Trophoblast cell (in vitro differentiated cells and primary cell): ENCODE data around the gene GAS2L1.

Experiments
- DNase-seq, 2 donors: peaks; one replicate each; pipeline ENCODE4 v3.0.0-alpha.2; 2016
- H2AFZ ChIP-seq: 2 replicates; pipeline ENCODE4 v1.6.1; 2013; ENCODE audit warnings: low read length, moderate library complexity, mild to moderate bottlenecking; ENCODE audit not compliant: insufficient read depth, poor library complexity
- H2AK5ac ChIP-seq: 2 replicates; pipeline ENCODE4 v1.6.1; 2013; ENCODE audit warnings: mild to moderate bottlenecking, low read length
- H2BK120ac ChIP-seq: 2 replicates; pipeline ENCODE4 v1.6.1; 2013; ENCODE audit warnings: low read length, mild to moderate bottlenecking, moderate library complexity; ENCODE audit not compliant: insufficient read depth, poor library complexity
- H2BK12ac ChIP-seq: 2 replicates; pipeline ENCODE4 v1.6.1; 2013; ENCODE audit warnings: mild to moderate bottlenecking, low read length, moderate library complexity
- H2BK5ac ChIP-seq: 2 replicates; pipeline ENCODE4 v1.6.1; 2013; ENCODE audit warnings: low read length, low read depth, moderate library complexity, mild to moderate bottlenecking; ENCODE audit not compliant: poor library complexity
- H3K14ac ChIP-seq: 2 replicates; pipeline ENCODE4 v1.6.1; 2013; ENCODE audit warnings: mild to moderate bottlenecking, low read length
- H3K18ac ChIP-seq: 2 replicates; pipeline ENCODE4 v1.6.1; 2013; ENCODE audit warnings: mild to moderate bottlenecking, low read length
- H3K23ac ChIP-seq: 2 replicates; pipeline ENCODE4 v1.6.1; 2013; ENCODE audit warnings: low read length
- H3K27ac ChIP-seq: 2 replicates; pipeline ENCODE4 v1.5.1; 2013; ENCODE audit warnings: low read depth, mild to moderate bottlenecking, inconsistent platforms, low read length, moderate library complexity
- H3K27me3 ChIP-seq: 2 replicates; pipeline ENCODE4 v1.6.1; 2013; ENCODE audit warnings: inconsistent platforms, mild to moderate bottlenecking, low read length, moderate library complexity; ENCODE audit not compliant: insufficient read depth
- H3K36me3 ChIP-seq, 2 experiments: 1 replicate in 1 of 2; 2 replicates in 1 of 2; pipeline ENCODE4 v1.6.1; 2013; ENCODE audit warnings: low read length in 2 of 2, mild to moderate bottlenecking in 2 of 2, moderate library complexity in 1 of 2; ENCODE audit not compliant: insufficient read depth in 2 of 2, control insufficient read depth in 1 of 2
- H3K4ac ChIP-seq: 2 replicates; pipeline ENCODE4 v1.6.1; 2013; ENCODE audit warnings: low read depth, mild to moderate bottlenecking, low read length, moderate library complexity
- H3K4me1 ChIP-seq, 2 experiments: 1 replicate in 1 of 2; 2 replicates in 1 of 2; pipeline ENCODE4 v1.6.1; 2013; ENCODE audit warnings: low read length in 2 of 2, mild to moderate bottlenecking in 2 of 2, moderate library complexity in 1 of 2; ENCODE audit not compliant: insufficient read depth in 2 of 2, control insufficient read depth in 1 of 2
- H3K4me2 ChIP-seq: 2 replicates; pipeline ENCODE4 v1.6.1; 2013; ENCODE audit warnings: inconsistent platforms, mild to moderate bottlenecking, low read length, moderate library complexity
- H3K4me3 ChIP-seq: 2 replicates; pipeline ENCODE4 v1.5.1; 2013; ENCODE audit warnings: mild to moderate bottlenecking, low read depth, low read length, inconsistent platforms
- H3K79me1 ChIP-seq: one replicate; pipeline ENCODE4 v1.6.1; 2013; ENCODE audit warnings: low read length
- H3K79me2 ChIP-seq: 2 replicates; pipeline ENCODE4 v1.6.1; 2013; ENCODE audit warnings: low read length, mild to moderate bottlenecking; ENCODE audit not compliant: control insufficient read depth, insufficient read depth, poor library complexity
- H3K9ac ChIP-seq: 2 replicates; pipeline ENCODE4 v1.6.1; 2013; ENCODE audit warnings: mild to moderate bottlenecking, low read length
- H3K9me3 ChIP-seq: 2 replicates; pipeline ENCODE4 v1.6.1; 2013; ENCODE audit warnings: low read depth, mild to moderate bottlenecking, control low read depth, inconsistent platforms, low read length; ENCODE audit not compliant: insufficient read depth
- H4K12ac ChIP-seq: 2 replicates; pipeline ENCODE4 v1.6.1; 2013; ENCODE audit warnings: low read depth, mild to moderate bottlenecking, low read length, moderate library complexity
- H4K8ac ChIP-seq: 2 replicates; pipeline ENCODE4 v1.6.1; 2013; ENCODE audit warnings: low read depth, mild to moderate bottlenecking, low read length, moderate library complexity
- H4K91ac ChIP-seq: one replicate; pipeline ENCODE4 v1.6.1; 2013; ENCODE audit warnings: low read depth, mild to moderate bottlenecking, low read length, moderate library complexity
- WGBS: extraction: QIAGEN DNeasy Blood & Tissue Kit; methylation state at CpG from one replicate; pipeline ENCODE4 v1.1.7; 2013; ENCODE audit warnings: missing lambda C conversion rate; ENCODE audit not compliant: insufficient read length, insufficient coverage; ENCODE audit errors: extremely low coverage; 5-methylcytosine and 5-hydroxymethylcytosine counted together

Gene GAS2L1

DNA sequence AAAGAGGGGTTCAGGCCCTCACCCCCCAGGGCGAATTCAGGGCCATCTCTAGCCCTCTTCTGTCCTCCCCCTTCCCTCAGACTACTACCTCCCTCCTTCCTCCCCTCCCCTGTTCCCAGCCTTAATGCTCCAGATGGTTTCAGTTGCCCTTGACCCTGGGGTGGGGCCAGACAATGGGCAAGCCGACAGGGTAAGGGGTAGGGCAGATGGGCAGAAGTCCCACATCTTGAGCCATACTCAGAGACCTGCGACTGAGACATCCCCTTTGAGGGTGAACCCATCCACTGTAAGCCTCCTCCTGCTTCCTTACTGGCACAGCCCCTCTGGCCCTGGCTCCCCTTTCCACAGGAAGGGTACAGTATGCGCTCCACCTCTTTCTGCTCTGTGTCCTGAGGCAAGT, 40.5 kb upstream of the GAS2L1 start:
- Histone ChIP-seq H3K4me1 (peaks cover 9 to 15% of the 10 kb centered on the region in 2 experiments), H3K18ac (no peak overlapping the region), H2BK120ac (no peak overlapping the region), H2BK12ac (no peak overlapping the region), H3K27ac (no peak overlapping the region), H2AFZ (no peak overlapping the region), H3K4me3 (no peak overlapping the region), H4K12ac (no peak overlapping the region), H3K4ac (no peak overlapping the region), H3K9ac (no peak overlapping the region), H3K4me2 (no peak overlapping the region), H3K23ac (no peak overlapping the region), H3K79me1 (peaks cover 22% of the 10 kb centered on the region), H4K8ac (no peak overlapping the region), H2AK5ac (no peak overlapping the region), H3K79me2 (peaks cover 36% of the 10 kb centered on the region), H3K9me3 (no peaks in the 10 kb centered on the region), H3K27me3 (no peaks in the 10 kb centered on the region), H4K91ac (no peak overlapping the region), H3K14ac (no peak overlapping the region), H3K36me3 (peaks cover 17 to 24% of the 10 kb centered on the region in 2 experiments), H2BK5ac (no peak overlapping the region)
- DNase-seq: no peak
- WGBS: no CpG with 5 or more reads among the region's 4 CpGs

DNA sequence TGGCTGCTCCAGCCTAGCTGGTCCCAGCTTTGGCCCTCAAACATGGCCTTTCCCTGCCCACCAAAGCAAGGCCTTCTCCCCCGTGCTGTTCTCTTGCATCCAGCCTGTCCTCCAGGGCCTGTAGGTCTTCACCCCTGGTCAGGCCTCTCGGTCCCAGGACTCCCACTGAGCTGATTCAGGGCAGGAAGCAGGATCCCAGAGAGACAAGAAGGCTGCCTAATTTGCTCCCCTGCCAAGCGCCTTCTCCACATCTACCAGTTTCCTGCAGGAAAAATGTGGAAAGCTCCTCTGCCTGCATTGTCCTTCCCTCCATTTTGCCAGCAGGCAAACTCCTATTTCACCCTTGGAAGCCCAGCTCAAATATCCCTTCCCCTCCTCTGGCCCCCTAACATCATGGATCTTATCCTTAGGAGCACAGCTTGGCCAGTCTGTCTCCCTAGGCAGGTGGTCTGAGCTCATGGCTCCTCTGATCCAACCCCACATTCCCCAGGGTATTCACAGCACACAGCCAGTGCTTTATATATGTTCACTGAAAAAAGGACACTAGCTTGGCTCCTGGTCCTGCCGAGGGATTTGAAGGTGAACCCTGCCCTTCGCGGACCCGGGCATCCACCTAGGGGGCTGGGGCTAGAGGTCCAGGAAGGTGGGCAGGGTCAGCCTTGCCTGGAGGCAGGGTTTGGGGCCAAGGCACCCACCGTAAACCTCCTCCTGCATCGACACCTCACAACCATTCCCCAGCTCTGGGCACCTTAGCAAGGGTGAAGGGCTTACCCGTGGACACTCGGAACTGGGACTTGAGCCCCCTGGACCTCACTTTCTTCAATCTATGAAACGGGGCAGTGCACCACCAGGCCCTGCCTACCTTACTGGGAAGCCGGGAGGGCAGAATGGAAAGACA, 39.6 kb upstream of the GAS2L1 start:
- no peak overlapping the region for H2BK12ac ChIP-seq
- no peak for DNase-seq
- H3K4me1 ChIP-seq: peaks cover 9 to 15% of the 10 kb centered on the region in 2 experiments
- H3K79me2 ChIP-seq: peaks cover 37% of the 10 kb centered on the region
- peak overlapping the region; percentile 99 for H4K8ac ChIP-seq
- peak overlapping the region; percentile 98 for H3K4ac ChIP-seq
- peak overlapping the region; percentile 98 for H3K14ac ChIP-seq
- H3K4me2 ChIP-seq: peak overlapping the region; percentile 91
- peak overlapping the region; percentile 100 for H2BK120ac ChIP-seq
- H3K9ac ChIP-seq: peak overlapping the region; percentile 77
- peak overlapping the region; percentile 90 for H2AFZ ChIP-seq
- no peaks in the 10 kb centered on the region for H3K9me3 ChIP-seq
- H3K27me3 ChIP-seq: no peaks in the 10 kb centered on the region
- peak overlapping the region; percentile 49 for H2AK5ac ChIP-seq
- peak overlapping the region; percentile 90 for H3K4me3 ChIP-seq
- H2BK5ac ChIP-seq: peak overlapping the region; percentile 100
- no peak overlapping the region for H3K23ac ChIP-seq
- peak overlapping the region; percentile 97 for H4K12ac ChIP-seq
- WGBS: no CpG with 5 or more reads among the region's 13 CpGs
- peaks cover 17 to 22% of the 10 kb centered on the region in 2 experiments for H3K36me3 ChIP-seq
- peak overlapping the region; percentile 95 for H3K18ac ChIP-seq
- H3K79me1 ChIP-seq: peaks cover 22% of the 10 kb centered on the region
- H4K91ac ChIP-seq: peak overlapping the region; percentile 100
- no peak overlapping the region for H3K27ac ChIP-seq

DNA sequence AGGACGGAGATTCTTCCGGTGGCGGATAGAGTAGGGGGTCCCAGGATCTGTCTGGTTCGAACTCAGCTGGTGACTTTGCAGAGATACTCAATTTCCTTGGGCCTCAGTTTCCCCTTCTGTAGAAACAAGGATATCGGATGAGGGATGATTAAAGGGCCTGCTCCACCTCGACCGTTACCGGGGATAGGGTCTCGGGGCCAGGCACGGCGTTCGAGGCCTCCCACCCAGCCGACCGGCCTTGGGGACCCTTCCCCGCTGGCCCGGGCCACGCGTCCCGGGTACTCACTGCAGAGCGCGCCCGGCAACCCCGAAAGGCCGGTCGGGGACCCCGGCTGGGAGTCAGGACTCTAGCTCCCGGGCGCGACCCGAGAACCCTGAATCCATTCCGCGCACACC, 39.0 kb upstream of the GAS2L1 start:
- Histone ChIP-seq H3K27me3 (no peaks in the 10 kb centered on the region), H3K79me2 (peaks cover 37% of the 10 kb centered on the region), H3K9me3 (no peaks in the 10 kb centered on the region), H2AFZ (peak overlapping the region; percentile 90), H3K4me3 (peak overlapping the region; percentile 90), H3K27ac (peak overlapping the region; percentile 97), H4K91ac (peak overlapping the region; percentile 100), H2BK120ac (peak overlapping the region; percentile 100), H4K12ac (peak overlapping the region; percentile 97), H2BK12ac (no peak overlapping the region), H3K79me1 (peaks cover 22% of the 10 kb centered on the region), H3K4me1 (peaks cover 9 to 15% of the 10 kb centered on the region in 2 experiments), H3K4ac (peak overlapping the region; percentile 98), H3K18ac (peak overlapping the region; percentile 95), H2BK5ac (peak overlapping the region; percentile 100), H2AK5ac (peak overlapping the region; percentile 98), H3K9ac (peak overlapping the region; percentile 77), H3K23ac (no peak overlapping the region), H3K14ac (peak overlapping the region; percentile 98), H4K8ac (peak overlapping the region; percentile 99), H3K36me3 (peaks cover 17 to 22% of the 10 kb centered on the region in 2 experiments), H3K4me2 (peak overlapping the region; percentile 91)
- no CpG with 5 or more reads among the region's 32 CpGs for WGBS
- DNase-seq: no peak

DNA sequence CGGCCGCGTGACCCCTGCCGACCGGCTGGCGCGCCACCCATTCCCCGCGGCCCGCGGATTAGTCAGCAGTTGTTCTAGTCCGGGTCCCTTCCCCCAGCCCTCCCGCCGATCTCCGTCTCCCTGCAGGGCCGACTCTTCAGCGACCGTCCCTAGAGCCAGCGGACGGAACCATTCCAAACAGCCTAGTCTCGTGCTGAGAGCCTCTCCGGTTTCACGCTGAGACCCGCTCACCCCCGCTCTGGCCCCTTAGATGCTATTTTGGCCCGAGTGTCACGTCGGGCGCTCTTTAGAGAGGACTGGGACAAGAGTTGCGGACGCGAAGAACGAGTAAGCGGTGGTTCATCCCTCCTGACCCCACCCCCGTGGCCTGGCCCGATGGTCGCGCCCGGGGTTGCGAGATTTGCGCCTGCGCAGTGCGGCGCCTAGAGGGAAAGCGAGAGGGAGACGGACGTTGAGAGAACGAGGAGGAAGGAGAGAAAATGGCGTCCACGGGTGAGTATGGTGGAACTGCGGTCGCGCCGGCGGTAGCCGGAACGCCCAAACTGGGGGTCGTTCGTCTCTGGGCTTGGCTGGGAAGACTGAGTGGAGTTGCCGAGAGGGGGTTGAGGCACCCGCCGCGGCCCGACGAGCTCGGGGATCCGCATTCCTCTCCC, 38.5 kb upstream of the GAS2L1 start, which contains the start of the genes EWSR1 and RHBDD3:
Gene EWSR1 (plus strand): TSS at position 411 of the 653 bp plus-strand sequence. CDS start 69 bp downstream, at position 480.
Gene RHBDD3 (minus strand): TSS at position 124 of the 653 bp plus-strand sequence. CDS start 2,355 bp downstream, outside the sequence.
- Histone ChIP-seq H3K27me3 (no peaks in the 10 kb centered on the region), H3K14ac (peak within 1 kb of the TSS; percentile 100), H2AK5ac (peak within 1 kb of the TSS; percentile 98), H3K79me2 (peaks cover 37% of the 10 kb centered on the region), H2BK12ac (peak within 1 kb of the TSS; percentile 87), H4K8ac (peak within 1 kb of the TSS; percentile 99), H3K4me1 (peaks cover 9 to 15% of the 10 kb centered on the region in 2 experiments), H4K12ac (peak within 1 kb of the TSS; percentile 100), H3K4me2 (peak within 1 kb of the TSS; percentile 97), H4K91ac (peak within 1 kb of the TSS; percentile 100), H3K23ac (no peak within 1 kb of the TSS), H2BK120ac (peak within 1 kb of the TSS; percentile 100), H3K4ac (peak within 1 kb of the TSS; percentile 100), H2BK5ac (peak within 1 kb of the TSS; percentile 100), H3K36me3 (peaks cover 19 to 24% of the 10 kb centered on the region in 2 experiments), H3K79me1 (peaks cover 22% of the 10 kb centered on the region), H2AFZ (peak within 1 kb of the TSS; percentile 98), H3K9me3 (no peaks in the 10 kb centered on the region), H3K18ac (peak within 1 kb of the TSS; percentile 99), H3K9ac (peak within 1 kb of the TSS; percentile 100), H3K27ac (peak within 1 kb of the TSS; percentile 97), H3K4me3 (peak within 1 kb of the TSS; percentile 90)
- peak; percentile 91 to 97 for DNase-seq
- WGBS: no CpG with 5 or more reads among the region's 67 CpGs
